ENCODE data around the gene PHOX2B. TPM values are rescaled to one million over a fixed set of nuclear protein-coding genes. Genes with fewer than 3 reads are reported as not detected.

Gene PHOX2B
- polyA plus RNA-seq, 1 of the 3 experiments (the other 2 are of a cell fraction), result 0.95 TPM

DNA sequence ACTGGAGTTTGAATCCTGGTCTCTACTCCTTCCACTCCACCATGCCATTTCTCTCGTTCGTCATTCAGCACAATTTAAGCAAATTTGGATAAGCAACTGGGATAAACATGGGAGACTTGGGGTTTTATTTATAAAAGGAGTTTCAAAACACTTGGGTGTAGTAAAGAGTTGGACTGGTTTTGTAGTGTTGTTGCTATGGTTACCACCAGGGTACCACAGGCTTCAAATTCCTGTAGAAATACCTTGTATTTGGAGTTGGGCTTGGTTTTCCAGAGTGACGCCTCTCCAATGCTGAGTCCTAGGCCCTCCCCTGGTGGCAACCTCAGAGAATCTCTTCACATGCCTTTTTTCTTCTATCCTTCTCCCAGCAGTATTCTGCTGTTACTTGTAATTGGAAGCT is 27.9 kb upstream of the PHOX2B start:
- H3K27ac ChIP-seq (ENCODE audit: low read depth in 2 of 2, low read length in 1 of 2), result no peak overlapping the region
- CTCF ChIA-PET, result no interaction called here
- H3K4me1 ChIP-seq (ENCODE audit: control insufficient read depth in 1 of 2, insufficient read depth in 2 of 2, low read depth in 1 of 2, low read length in 1 of 2), result no peaks in the 10 kb centered on the region; a peak in 2 of 4 replicates
- WGBS (ENCODE audit: low lambda C conversion rate), result 55% methylated on average over 3 of the region's 3 CpGs
- POLR2A ChIA-PET, result no interaction called here
- DNase-seq, result no peak
- H2AFZ ChIP-seq (ENCODE audit: low read depth), result no peak overlapping the region
- no peak overlapping the region for H3K4me3 ChIP-seq (ENCODE audit: low read depth in 2 of 2, low read length in 1 of 2)
- no peak overlapping the region for H3K4me2 ChIP-seq
- no peaks in the 10 kb centered on the region for H3F3A ChIP-seq (replicated peaks; ENCODE audit: insufficient read depth)
- no peaks in the 10 kb centered on the region for H3K79me2 ChIP-seq (ENCODE audit: insufficient read depth)
- no peak for TF ChIP-seq MXI1 (IDR thresholded peaks at IDR 0.05; ENCODE audit: low read depth, low read length)
- no peak for TF ChIP-seq TEAD4 (IDR thresholded peaks at IDR 0.05; ENCODE audit: borderline replicate concordance, insufficient read depth)
- TF ChIP-seq TAF1 (IDR thresholded peaks at IDR 0.05; ENCODE audit: borderline replicate concordance, low read depth, low read length), result no peak
- no peak for TF ChIP-seq NRF1 (IDR thresholded peaks at IDR 0.05; ENCODE audit: low read depth, low read length)
- TF ChIP-seq TCF12 (IDR thresholded peaks at IDR 0.05), result no peak
- no peak for TF ChIP-seq SIN3A (IDR thresholded peaks at IDR 0.05; ENCODE audit: borderline replicate concordance, low read depth, low read length)
- TF ChIP-seq, protein P1, sequence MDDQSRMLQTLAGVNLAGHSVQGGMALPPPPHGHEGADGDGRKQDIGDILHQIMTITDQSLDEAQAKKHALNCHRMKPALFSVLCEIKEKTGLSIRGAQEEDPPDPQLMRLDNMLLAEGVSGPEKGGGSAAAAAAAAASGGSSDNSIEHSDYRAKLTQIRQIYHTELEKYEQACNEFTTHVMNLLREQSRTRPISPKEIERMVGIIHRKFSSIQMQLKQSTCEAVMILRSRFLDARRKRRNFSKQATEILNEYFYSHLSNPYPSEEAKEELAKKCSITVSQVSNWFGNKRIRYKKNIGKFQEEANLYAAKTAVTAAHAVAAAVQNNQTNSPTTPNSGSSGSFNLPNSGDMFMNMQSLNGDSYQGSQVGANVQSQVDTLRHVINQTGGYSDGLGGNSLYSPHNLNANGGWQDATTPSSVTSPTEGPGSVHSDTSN (IDR thresholded peaks at IDR 0.05), result no peak
- no peak for TF ChIP-seq MEF2A (IDR thresholded peaks at IDR 0.05; ENCODE audit: borderline replicate concordance, low read depth)
- TF ChIP-seq RFX5 (IDR thresholded peaks at IDR 0.05; ENCODE audit: low read length), result no peak
- no peak for TF ChIP-seq SMC3 (IDR thresholded peaks at IDR 0.05; ENCODE audit: low read depth, low read length)
- no peak for TF ChIP-seq FOSL2 (IDR thresholded peaks at IDR 0.05; ENCODE audit: borderline replicate concordance, low read depth)
- TF ChIP-seq RAD21 (IDR thresholded peaks at IDR 0.05; ENCODE audit: low read length), result no peak
- no peak for TF ChIP-seq EP300 (IDR thresholded peaks at IDR 0.05; ENCODE audit: borderline replicate concordance in 1 of 2, low read depth in 1 of 2, low read length in 1 of 2)
- TF ChIP-seq FOXJ3 (CRISPR knock-in tag; IDR thresholded peaks at IDR 0.05), result no peak
- TF ChIP-seq EZH2phosphoT487 (IDR thresholded peaks at IDR 0.05; ENCODE audit: borderline replicate concordance, low read depth), result no peak
- TF ChIP-seq GATA2 (CRISPR knock-in tag; IDR thresholded peaks at IDR 0.05), result no peak
- TF ChIP-seq, protein P2, sequence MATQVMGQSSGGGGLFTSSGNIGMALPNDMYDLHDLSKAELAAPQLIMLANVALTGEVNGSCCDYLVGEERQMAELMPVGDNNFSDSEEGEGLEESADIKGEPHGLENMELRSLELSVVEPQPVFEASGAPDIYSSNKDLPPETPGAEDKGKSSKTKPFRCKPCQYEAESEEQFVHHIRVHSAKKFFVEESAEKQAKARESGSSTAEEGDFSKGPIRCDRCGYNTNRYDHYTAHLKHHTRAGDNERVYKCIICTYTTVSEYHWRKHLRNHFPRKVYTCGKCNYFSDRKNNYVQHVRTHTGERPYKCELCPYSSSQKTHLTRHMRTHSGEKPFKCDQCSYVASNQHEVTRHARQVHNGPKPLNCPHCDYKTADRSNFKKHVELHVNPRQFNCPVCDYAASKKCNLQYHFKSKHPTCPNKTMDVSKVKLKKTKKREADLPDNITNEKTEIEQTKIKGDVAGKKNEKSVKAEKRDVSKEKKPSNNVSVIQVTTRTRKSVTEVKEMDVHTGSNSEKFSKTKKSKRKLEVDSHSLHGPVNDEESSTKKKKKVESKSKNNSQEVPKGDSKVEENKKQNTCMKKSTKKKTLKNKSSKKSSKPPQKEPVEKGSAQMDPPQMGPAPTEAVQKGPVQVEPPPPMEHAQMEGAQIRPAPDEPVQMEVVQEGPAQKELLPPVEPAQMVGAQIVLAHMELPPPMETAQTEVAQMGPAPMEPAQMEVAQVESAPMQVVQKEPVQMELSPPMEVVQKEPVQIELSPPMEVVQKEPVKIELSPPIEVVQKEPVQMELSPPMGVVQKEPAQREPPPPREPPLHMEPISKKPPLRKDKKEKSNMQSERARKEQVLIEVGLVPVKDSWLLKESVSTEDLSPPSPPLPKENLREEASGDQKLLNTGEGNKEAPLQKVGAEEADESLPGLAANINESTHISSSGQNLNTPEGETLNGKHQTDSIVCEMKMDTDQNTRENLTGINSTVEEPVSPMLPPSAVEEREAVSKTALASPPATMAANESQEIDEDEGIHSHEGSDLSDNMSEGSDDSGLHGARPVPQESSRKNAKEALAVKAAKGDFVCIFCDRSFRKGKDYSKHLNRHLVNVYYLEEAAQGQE (IDR thresholded peaks at IDR 0.05; ENCODE audit: low read depth, low read length), result no peak
- H4K20me1 ChIP-seq (ENCODE audit: insufficient read depth), result no peaks in the 10 kb centered on the region
- H3K36me3 ChIP-seq (replicated peaks in 1 of 2; ENCODE audit: control insufficient read depth in 1 of 2, insufficient read depth in 2 of 2, low read length in 1 of 2), result no peaks in the 10 kb centered on the region
- no peak overlapping the region for H3K9ac ChIP-seq
- no peaks in the 10 kb centered on the region for H3K27me3 ChIP-seq (ENCODE audit: insufficient read depth)
- H3K9me3 ChIP-seq, result no peaks in the 10 kb centered on the region
- no peaks in the 10 kb centered on the region for H3K9me2 ChIP-seq

Measured in SK-N-SH (cell line).